H1 (cell line): ENCODE measurements around the gene FAM136A. TPM values are rescaled to one million over a fixed set of nuclear protein-coding genes. Genes with fewer than 3 reads are reported as not detected.

Experiments used
- CTCF ChIA-PET: fragments of 300-600 bp; sonication (Branson Sonifier 250); formaldehyde crosslinking; loops from one replicate; lab custom pipeline; 2021; ENCODE audit not compliant: partially characterized antibody; lab: Charles Lee
- POLR2A ChIA-PET: fragments of 300-600 bp; sonication (Branson Sonifier 250); formaldehyde crosslinking; loops from one replicate; lab custom pipeline; 2021; ENCODE audit warnings: inconsistent platforms; ENCODE audit not compliant: partially characterized antibody; lab: Charles Lee
- DNase-seq, 2 experiments: peaks; one replicate each; pipeline versions ENCODE4 v3.0.0 to v3.0.0-alpha.2; 2010 to 2022; ENCODE audit warnings: low spot score in 2 of 2, low read depth in 1 of 2, mixed read lengths in 1 of 2
- FAIRE-seq: peaks from 2 replicates; lab custom pipeline; 2011; peaks lifted over from hg19 to GRCh38; lab: Jason Lieb, UNC
- H2AFZ ChIP-seq: 2 replicates; pipeline ENCODE4 v1.8.1; 2012; ENCODE audit warnings: low read length, inconsistent platforms
- H2AK5ac ChIP-seq: 2 replicates; pipeline ENCODE4 v1.6.1; 2013; ENCODE audit warnings: low read depth, low read length
- H2BK120ac ChIP-seq: replicated peaks from 2 replicates; pipeline ENCODE3; 2013; ENCODE audit warnings: low read depth, low read length, inconsistent platforms
- H2BK12ac ChIP-seq: 2 replicates; pipeline ENCODE4 v1.6.1; 2013; ENCODE audit warnings: low read depth, low read length
- H2BK15ac ChIP-seq: 2 replicates; pipeline ENCODE4 v1.6.1; 2013; ENCODE audit warnings: low read length
- H2BK20ac ChIP-seq: 2 replicates; pipeline ENCODE4 v1.6.1; 2013; ENCODE audit warnings: low read length
- H2BK5ac ChIP-seq: 2 replicates; pipeline ENCODE4 v1.6.1; 2013; ENCODE audit warnings: low read depth, low read length
- H3K14ac ChIP-seq: 2 replicates; pipeline ENCODE4 v1.6.1; 2013; ENCODE audit warnings: inconsistent platforms; ENCODE audit not compliant: insufficient read length
- H3K18ac ChIP-seq: 2 replicates; pipeline ENCODE4 v1.6.1; 2013; ENCODE audit warnings: low read length; ENCODE audit errors: extremely low read depth
- H3K23ac ChIP-seq: 2 replicates; pipeline ENCODE4 v1.6.1; 2013; ENCODE audit warnings: inconsistent platforms; ENCODE audit not compliant: insufficient read length
- H3K23me2 ChIP-seq: 2 replicates; pipeline ENCODE4 v1.6.1; 2013; ENCODE audit warnings: low read depth, low read length
- H3K27ac ChIP-seq: 2 replicates; pipeline ENCODE4 v1.6.1; 2011; ENCODE audit warnings: low read depth, low read length, inconsistent platforms
- H3K27me3 ChIP-seq, 4 experiments: replicated peaks in 1 of 4; 1 replicate in 1 of 4; 2 replicates in 3 of 4; pipeline versions ENCODE4 v1.6.1 to v1.8.1; 2011 to 2013; ENCODE audit warnings: low read length in 3 of 4, mild to moderate bottlenecking in 3 of 4, inconsistent platforms in 2 of 4, mixed read lengths in 2 of 4, moderate library complexity in 1 of 4; ENCODE audit not compliant: control insufficient read depth in 3 of 4, insufficient read depth in 3 of 4; ENCODE audit errors: extremely low read depth in 1 of 4
- H3K36me3 ChIP-seq, 4 experiments: 2 replicates each; pipeline versions ENCODE4 v1.6.1 to v1.8.1; 2011 to 2013; ENCODE audit warnings: mild to moderate bottlenecking in 4 of 4, low read length in 3 of 4, moderate library complexity in 2 of 4, control low read depth in 1 of 4, inconsistent platforms in 1 of 4; ENCODE audit not compliant: insufficient read depth in 4 of 4, control insufficient read depth in 2 of 4
- H3K4ac ChIP-seq: replicated peaks from 2 replicates; pipeline ENCODE3; 2013; ENCODE audit warnings: low read length, low read depth, mixed read lengths, inconsistent platforms; ENCODE audit not compliant: insufficient read length
- H3K4me1 ChIP-seq, 4 experiments: replicated peaks in 1 of 4; 1 replicate in 1 of 4; 2 replicates in 3 of 4; pipeline versions ENCODE4 v1.6.1 to v1.8.1; 2011 to 2013; ENCODE audit warnings: low read length in 3 of 4, inconsistent platforms in 2 of 4, mixed read lengths in 1 of 4; ENCODE audit not compliant: insufficient read depth in 4 of 4, control insufficient read depth in 3 of 4
- H3K4me2 ChIP-seq, 2 experiments: 2 replicates each; pipeline versions ENCODE4 v1.6.1 to v1.8.1; 2011 to 2013; ENCODE audit warnings: low read depth in 2 of 2, low read length in 2 of 2, control low read depth in 1 of 2, inconsistent platforms in 1 of 2, mild to moderate bottlenecking in 1 of 2; ENCODE audit not compliant: insufficient read depth in 1 of 2
- H3K4me3 ChIP-seq, 4 experiments: fragments of 200-600, 300-600 bp in 1 of 4; sonication (generic), shearing (Covaris generic), sonication (Bioruptor Twin) in 1 of 4; 2 replicates each; pipeline versions ENCODE4 v1.5.1 to v1.8.1; 2011 to 2016; ENCODE audit warnings: low read length in 4 of 4, low read depth in 3 of 4, control low read depth in 2 of 4, inconsistent platforms in 2 of 4, mild to moderate bottlenecking in 2 of 4, mixed read lengths in 1 of 4, moderate library complexity in 1 of 4; ENCODE audit not compliant: insufficient read depth in 2 of 4; ENCODE audit errors: extremely low read depth in 1 of 4
- H3K56ac ChIP-seq: replicated peaks from 2 replicates; pipeline ENCODE3; 2013; ENCODE audit warnings: low read depth, mild to moderate bottlenecking, mixed read lengths, low read length, inconsistent platforms; ENCODE audit not compliant: insufficient read length
- H3K79me1 ChIP-seq: 2 replicates; pipeline ENCODE4 v1.6.1; 2013; ENCODE audit warnings: low read depth, low read length, control low read depth
- H3K79me2 ChIP-seq, 2 experiments: 2 replicates each; pipeline versions ENCODE4 v1.6.1 to v1.8.1; 2012 to 2013; ENCODE audit warnings: low read length in 2 of 2, mild to moderate bottlenecking in 2 of 2, inconsistent platforms in 1 of 2; ENCODE audit not compliant: insufficient read depth in 2 of 2, control insufficient read depth in 1 of 2
- H3K9ac ChIP-seq, 4 experiments: replicated peaks in 1 of 4; 1 replicate in 1 of 4; 2 replicates in 3 of 4; pipeline versions ENCODE4 v1.6.1 to v1.8.1; 2011 to 2013; ENCODE audit warnings: low read depth in 3 of 4, low read length in 3 of 4, control low read depth in 2 of 4, mild to moderate bottlenecking in 2 of 4, moderate library complexity in 2 of 4, inconsistent platforms in 1 of 4; ENCODE audit errors: extremely low read depth in 1 of 4
- H3K9me3 ChIP-seq, 2 experiments: 2 replicates each; pipeline versions ENCODE4 v1.6.1 to v1.8.1; 2012 to 2013; ENCODE audit warnings: mild to moderate bottlenecking in 2 of 2, moderate library complexity in 2 of 2, control low read depth in 1 of 2, inconsistent platforms in 1 of 2, low read depth in 1 of 2, low read length in 1 of 2, mixed read lengths in 1 of 2; ENCODE audit not compliant: insufficient read depth in 2 of 2
- H4K20me1 ChIP-seq, 2 experiments: replicated peaks in 1 of 2; 2 replicates each; pipeline versions ENCODE3 to v1.8.1; 2011 to 2013; ENCODE audit warnings: inconsistent platforms in 2 of 2, low read length in 2 of 2, mild to moderate bottlenecking in 1 of 2; ENCODE audit not compliant: insufficient read depth in 2 of 2, control insufficient read depth in 1 of 2
- H4K5ac ChIP-seq: 2 replicates; pipeline ENCODE4 v1.6.1; 2013; ENCODE audit warnings: low read length, low read depth, mixed read lengths, inconsistent platforms; ENCODE audit not compliant: insufficient read length
- H4K8ac ChIP-seq: 2 replicates; pipeline ENCODE4 v1.8.0; 2013; ENCODE audit warnings: mild to moderate bottlenecking, moderate library complexity, low read length, inconsistent platforms; ENCODE audit not compliant: insufficient read depth; ENCODE audit errors: extremely low read depth
- H4K91ac ChIP-seq: replicated peaks from 2 replicates; pipeline ENCODE3; 2013; ENCODE audit warnings: low read length, mixed read lengths, inconsistent platforms; ENCODE audit not compliant: insufficient read length
- ASH2L ChIP-seq: fragments of 200-600, 300-600 bp; sonication (generic); IDR thresholded peaks from one replicate; pipeline ENCODE4 v1.7.1; 2017; ENCODE audit warnings: low read length
- BRCA1 ChIP-seq: IDR thresholded peaks from 2 replicates; pipeline ENCODE4 v1.6.1; 2012; ENCODE audit warnings: low read depth, low read length, improper control_type of control experiment
- CHD1 ChIP-seq: IDR thresholded peaks from 2 replicates; pipeline ENCODE4 v1.6.1; 2012; ENCODE audit warnings: low read depth, low read length, improper control_type of control experiment
- HDAC6 ChIP-seq: IDR thresholded peaks from one replicate; pipeline ENCODE4 v1.7.1; 2012; ENCODE audit warnings: low read depth, mild to moderate bottlenecking, inconsistent platforms, low read length, moderate library complexity
- SIN3A ChIP-seq, 2 experiments: IDR thresholded peaks in 1 of 2; conservative IDR thresholded peaks in 1 of 2; 2 replicates each; pipeline ENCODE4 v1.6.1; 2011 to 2012; ENCODE audit warnings: low read length in 2 of 2, improper control_type of control experiment in 1 of 2, low read depth in 1 of 2, mild to moderate bottlenecking in 1 of 2
- TCF12 ChIP-seq: IDR thresholded peaks from 2 replicates; pipeline ENCODE4 v1.6.1; 2011; ENCODE audit warnings: low read depth, mild to moderate bottlenecking, low read length
- WGBS, 2 experiments: shearing (Covaris generic) in 1 of 2; methylation state at CpG; one replicate each; pipeline versions ENCODE4 v1.1.6 to v1.1.7; 2013 to 2015; ENCODE audit warnings: low lambda C conversion rate in 2 of 2, mixed read lengths in 2 of 2, inconsistent platforms in 1 of 2, low coverage in 1 of 2, missing lambda C conversion rate in 1 of 2; ENCODE audit not compliant: insufficient replicate concordance in 2 of 2, insufficient coverage in 1 of 2, insufficient read length in 1 of 2; ENCODE audit errors: extremely low coverage in 1 of 2, missing lambda C conversion rate in 1 of 2; 5-methylcytosine and 5-hydroxymethylcytosine counted together
- polyA plus RNA-seq, 7 experiments: library from polyadenylated mRNA; depleted of rRNA in 3 of 7; stranded (reverse) in 5 of 7; unstranded in 2 of 7; fragments of >200 nt in 5 of 7; fragments of 200-250 nt in 2 of 7; gene quantifications; 1 replicate in 5 of 7; 2 replicates in 1 of 7; 4 replicates in 1 of 7; pipeline versions ENCODE4 v1.2.1 to v1.2.3, GENCODE V29; 2011 to 2013; ENCODE audit warnings: missing spikeins in 2 of 7, mixed read lengths in 2 of 7
- total RNA-seq: library from RNA; stranded (reverse); fragmentation: NEBNext Ultra II Directional; extraction: Animal tissue kit (Norgen Biotek cat#: 25700); gene quantifications from 2 replicates; pipeline ENCODE4 v1.2.1, GENCODE V29; 2021

FAM136A gene
- total and polyA plus RNA-seq, 2 of the 8 experiments (the other 6 are each of a cell fraction or from before 2014, with no cell fraction given), result 58.2 to 122 TPM

DNA sequence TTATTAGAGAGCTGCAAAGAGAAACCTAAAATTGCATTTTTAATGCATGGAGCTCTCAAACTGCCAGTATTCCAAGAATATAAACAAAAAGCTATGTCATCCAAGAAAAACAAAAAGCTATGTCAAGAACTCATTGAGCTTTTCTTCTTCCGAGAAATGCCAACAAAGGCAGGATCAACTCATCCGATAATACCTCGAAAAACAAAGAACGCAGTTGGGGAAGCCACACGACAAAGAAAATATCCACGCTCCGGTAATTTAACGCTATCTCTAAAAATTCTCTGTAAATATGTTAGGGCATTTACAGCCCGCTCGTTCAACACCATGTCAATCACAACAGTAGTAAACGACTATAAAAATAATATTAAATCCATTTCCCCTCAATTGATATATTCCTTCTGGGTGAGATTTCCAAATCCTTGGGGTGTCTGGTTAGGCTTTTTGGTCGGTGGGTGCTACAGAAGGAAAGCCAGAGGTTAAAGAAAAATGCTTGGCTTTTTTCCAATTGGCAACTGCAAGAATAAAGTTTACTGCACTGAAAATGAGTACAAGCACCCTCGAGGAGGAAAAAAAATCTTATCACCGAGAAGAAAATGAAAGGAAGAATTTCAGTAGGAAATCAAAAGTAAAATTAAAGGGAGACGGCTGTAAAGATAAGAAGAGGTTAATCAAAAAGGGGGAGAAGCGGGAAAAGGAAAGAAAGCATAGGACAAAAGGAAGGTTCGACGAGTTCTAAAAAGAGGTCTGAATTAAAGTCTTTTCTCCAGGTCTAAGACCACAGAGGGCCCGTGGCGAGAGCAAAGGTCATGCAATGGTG, 54.3 kb downstream of the FAM136A start:
- no peaks in the 10 kb centered on the region for H3K9me3 ChIP-seq
- CTCF ChIA-PET, result no interaction called here
- H3K79me1 ChIP-seq, result no peaks in the 10 kb centered on the region
- FAIRE-seq (no peak), DNase-seq (no peak)
- H4K5ac ChIP-seq, result peak overlapping the region; percentile 98
- H3K9ac ChIP-seq, result peak overlapping the region; percentile 98 to 100 (median 100)
- no peaks in the 10 kb centered on the region for H3K27me3 ChIP-seq
- peak overlapping the region; percentile 99; the same call in 1 of the 2 replicates for H3K18ac ChIP-seq
- peaks cover 2 to 11% of the 10 kb centered on the region in 2 experiments for H4K20me1 ChIP-seq
- H2BK12ac ChIP-seq, result peak overlapping the region; percentile 88; the same call in 1 of the 2 replicates
- 2% methylated on average over 20 of the region's 20 CpGs; no CpG with 5 or more reads in 1 of the 2 experiments for WGBS, 2 experiments
- H3K56ac ChIP-seq, result peak overlapping the region; percentile 97
- peak overlapping the region; percentile 89 for H2BK120ac ChIP-seq
- H3K23me2 ChIP-seq, result 0 out of 2 replicates have a peak, but pooled peaks cover 4% of the 10 kb centered on the region
- H3K27ac ChIP-seq, result peak overlapping the region; percentile 99
- H3K4me2 ChIP-seq, result peak overlapping the region; percentile 17 to 71
- H3K79me2 ChIP-seq, result peaks cover 45 to 57% of the 10 kb centered on the region in 2 experiments
- H4K8ac ChIP-seq, result peak overlapping the region; percentile 100; the same call in 1 of the 2 replicates
- H2AK5ac ChIP-seq, result peak overlapping the region; percentile 78; the same call in 1 of the 2 replicates
- H2BK15ac ChIP-seq, result peak overlapping the region; percentile 20; the same call in 1 of the 2 replicates
- peaks cover 0 to 9% (median 5%) of the 10 kb centered on the region in 4 experiments; a peak in 6 of 7 replicates for H3K4me1 ChIP-seq
- H2BK5ac ChIP-seq, result peak overlapping the region; percentile 97
- no peak overlapping the region for H3K14ac ChIP-seq
- TF ChIP-seq SIN3A (conservative IDR thresholded peaks at IDR 0.05 in 1 of 2, IDR thresholded peaks at IDR 0.05 in 1 of 2; ENCODE audit: low read depth in 1 of 2, low read length in 2 of 2) (peak in 1 of 2 experiments; percentile 38; a peak in 1 of 4 replicates), HDAC6 (no peak), ASH2L (no peak), BRCA1 (no peak), TCF12 (no peak), CHD1 (0 out of 2 replicates have a peak, but pooled peaks have one; percentile 69)
- no peak overlapping the region for H3K23ac ChIP-seq
- peaks cover 0 to 8% (median 0%) of the 10 kb centered on the region in 4 experiments; a peak in 1 of 8 replicates for H3K36me3 ChIP-seq
- peak overlapping the region; percentile 93 for H3K4ac ChIP-seq
- no peak overlapping the region for H2BK20ac ChIP-seq
- H3K4me3 ChIP-seq, result peak overlapping the region; percentile 82 to 100 (median 98)
- peak overlapping the region; percentile 99 for H4K91ac ChIP-seq
- POLR2A ChIA-PET, result interaction anchor here (0.7 to 4.6 kb wide), 18 partner anchors 10 to 354 kb away, joined by 3 to 42 read pairs (median 4); partner anchors contain the start of genes C2orf42, PCYOX1, SNRNP27 and SNRPG
- no peak overlapping the region for H2AFZ ChIP-seq
